Activated CD4-positive, alpha-beta memory T cell treated with anti-CD3 and anti-CD28 coated beads for 36 hours (primary cell): Measurements from ENCODE around the gene FTCD. TPM values are rescaled to one million over a fixed set of nuclear protein-coding genes. Genes with fewer than 3 reads are reported as not detected.
A peak's percentile ranks its signal among the peaks of the same experiment; 100 is the strongest.

Experiments
- CTCF ChIA-PET: fragments of 350-600 bp; sonication (Branson Sonifier 250); formaldehyde crosslinking; loops from one replicate; lab custom pipeline; 2021; ENCODE audit warnings: antibody characterized with exemption, inconsistent platforms; lab: Charles Lee
- POLR2A ChIA-PET: fragments of 350-600 bp; sonication (Branson Sonifier 250); formaldehyde crosslinking; loops from one replicate; lab custom pipeline; 2021; ENCODE audit warnings: antibody characterized with exemption; lab: Charles Lee
- DNase-seq: peaks from one replicate; pipeline ENCODE4 v3.0.0-alpha.2; 2020
- H3K27ac Mint-ChIP-seq: one replicate; pipeline ENCODE4 v1.8.0; 2021; ENCODE audit warnings: mixed read lengths
- H3K27me3 Mint-ChIP-seq: one replicate; pipeline ENCODE4 v1.8.0; 2021; ENCODE audit warnings: mixed read lengths
- H3K36me3 Mint-ChIP-seq: one replicate; pipeline ENCODE4 v1.8.0; 2021; ENCODE audit warnings: mixed read lengths
- H3K4me1 Mint-ChIP-seq: one replicate; pipeline ENCODE4 v1.8.0; 2021; ENCODE audit warnings: low read depth, mixed read lengths
- H3K4me3 Mint-ChIP-seq: one replicate; pipeline ENCODE4 v1.8.0; 2021; ENCODE audit warnings: mild to moderate bottlenecking, mixed read lengths
- H3K9me3 Mint-ChIP-seq: one replicate; pipeline ENCODE4 v1.8.0; 2021; ENCODE audit warnings: mixed read lengths
- intact Hi-C: fragments of 100-400 bp; cut with micrococcal nuclease; formaldehyde crosslinking; loops from one replicate; pipeline ENCODE4 v1.15.1; 2023
- total RNA-seq, 2 experiments: library from RNA; stranded (reverse); gene quantifications; one replicate each; pipeline ENCODE4 v1.2.3, GENCODE V29; 2021

The FTCD gene
- total RNA-seq, 2 experiments from 2014 or later = 0.22 TPM; not detected in 1

GRCh38 chr21:46159841-46160656, 4.7 kb upstream of the FTCD start:
- intact Hi-C loops = no loop called here
- Mint-ChIP-seq H3K27me3 (no peaks in the 10 kb centered on the region), H3K9me3 (no peaks in the 10 kb centered on the region), H3K27ac (no peak overlapping the region), H3K36me3 (no peaks in the 10 kb centered on the region), H3K4me3 (no peak overlapping the region), H3K4me1 (no peaks in the 10 kb centered on the region)
- POLR2A ChIA-PET = no interaction called here
- CTCF ChIA-PET = interaction anchor here (0.6 to 1.2 kb wide), 2 partner anchors 17 to 64 kb away, joined by 3 to 4 read pairs; no protein-coding TSS in a partner anchor
- DNase-seq = peak; percentile 8

DNA sequence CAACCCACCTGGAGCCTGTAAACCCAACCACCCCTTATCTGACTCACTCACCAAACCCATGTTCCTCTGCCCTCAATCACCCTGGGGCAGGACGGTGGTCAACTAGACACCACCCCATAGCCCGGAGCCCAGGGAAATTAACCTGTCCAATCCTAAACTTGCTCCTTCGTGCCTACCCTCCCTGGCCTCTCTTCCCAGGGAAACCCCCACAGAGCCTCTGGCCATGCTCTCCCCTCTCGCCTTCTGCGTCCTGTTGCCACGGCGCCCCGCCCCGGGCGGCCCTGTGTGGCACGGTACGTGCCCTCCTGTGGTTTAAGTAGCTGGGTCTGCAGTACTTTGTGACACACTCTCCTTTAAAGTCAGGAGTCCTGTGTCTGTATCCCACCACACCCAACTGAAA, 4.0 kb upstream of the FTCD start:
- CTCF ChIA-PET = interaction anchor here (1.2 kb wide), 1 partner anchor 16 kb away, joined by 4 read pairs; no protein-coding TSS in a partner anchor
- Mint-ChIP-seq H3K27me3 (no peaks in the 10 kb centered on the region), H3K4me3 (no peak overlapping the region), H3K4me1 (no peaks in the 10 kb centered on the region), H3K36me3 (no peaks in the 10 kb centered on the region), H3K9me3 (no peaks in the 10 kb centered on the region), H3K27ac (no peak overlapping the region)
- peak; percentile 5 for DNase-seq
- POLR2A ChIA-PET = no interaction called here
- intact Hi-C loops = no loop called here

GRCh38 chr21:46158666-46159300, 3.4 kb upstream of the FTCD start:
- no peaks in the 10 kb centered on the region for H3K36me3 Mint-ChIP-seq
- POLR2A ChIA-PET = no interaction called here
- intact Hi-C loops = no loop called here
- H3K27me3 Mint-ChIP-seq = no peaks in the 10 kb centered on the region
- H3K4me1 Mint-ChIP-seq = no peaks in the 10 kb centered on the region
- CTCF ChIA-PET = no interaction called here
- no peaks in the 10 kb centered on the region for H3K9me3 Mint-ChIP-seq
- H3K27ac Mint-ChIP-seq = no peak overlapping the region
- no peak overlapping the region for H3K4me3 Mint-ChIP-seq
- no peak for DNase-seq

DNA sequence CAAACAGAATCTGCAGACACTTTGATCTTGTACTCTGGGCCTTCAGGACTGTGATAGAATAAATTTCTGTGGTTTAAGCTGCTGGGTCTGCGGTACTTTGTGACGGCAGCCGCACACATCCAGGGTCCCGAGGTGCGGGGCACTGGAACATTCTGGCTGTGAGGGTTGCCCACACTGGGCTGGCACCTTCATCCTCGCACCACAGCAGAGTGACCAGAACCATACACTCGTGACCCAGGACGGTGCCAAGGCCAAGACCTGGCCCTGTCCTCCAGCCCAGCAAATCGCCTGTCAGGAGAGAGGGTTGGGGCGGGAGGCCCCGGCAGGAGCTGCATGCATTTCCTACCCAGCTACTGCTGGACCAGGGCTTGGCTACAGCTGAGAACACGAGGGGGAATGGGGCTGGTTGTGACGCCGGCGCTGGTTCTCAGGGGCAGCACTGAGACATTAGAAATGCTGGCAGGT, 2.6 kb upstream of the FTCD start:
- ChIA-PET POLR2A (no interaction called here), CTCF (no interaction called here)
- no peak overlapping the region for H3K27ac Mint-ChIP-seq
- H3K4me1 Mint-ChIP-seq = no peaks in the 10 kb centered on the region
- peak; percentile 3 for DNase-seq
- H3K36me3 Mint-ChIP-seq = no peaks in the 10 kb centered on the region
- H3K9me3 Mint-ChIP-seq = no peaks in the 10 kb centered on the region
- H3K27me3 Mint-ChIP-seq = no peaks in the 10 kb centered on the region
- intact Hi-C loops = no loop called here
- H3K4me3 Mint-ChIP-seq = no peak overlapping the region

DNA sequence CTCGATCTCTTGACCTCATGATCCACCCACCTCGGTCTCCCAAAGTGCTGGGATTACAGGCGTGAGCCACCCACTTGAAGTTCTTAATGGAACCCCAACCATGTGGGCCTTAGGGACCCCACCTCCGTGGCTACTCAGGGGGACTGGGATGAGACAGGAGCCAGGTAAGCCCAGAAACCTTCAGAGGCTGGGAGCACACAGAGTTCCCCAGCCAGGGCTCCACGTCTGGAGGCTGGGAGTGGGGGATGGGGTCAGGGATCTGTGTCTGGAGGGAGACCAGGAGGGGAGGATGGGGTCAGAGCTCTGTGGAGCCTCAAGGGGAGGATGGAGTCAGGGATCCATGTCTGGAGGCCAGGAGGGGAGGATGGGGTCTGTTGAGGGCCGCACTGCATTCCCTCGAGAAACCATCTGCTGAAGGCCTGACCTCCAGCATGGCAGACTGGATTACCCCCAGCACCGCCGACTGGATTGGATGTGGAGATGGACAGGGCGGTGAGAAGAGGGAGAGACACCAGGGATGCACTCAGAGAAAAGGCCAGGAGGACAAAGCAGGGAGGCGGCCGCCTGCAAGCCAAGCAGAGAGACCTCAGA, 2.1 kb upstream of the FTCD start:
- POLR2A ChIA-PET = no interaction called here
- Mint-ChIP-seq H3K27me3 (no peaks in the 10 kb centered on the region), H3K27ac (no peak overlapping the region), H3K4me3 (no peak overlapping the region), H3K4me1 (no peaks in the 10 kb centered on the region), H3K36me3 (no peaks in the 10 kb centered on the region), H3K9me3 (no peaks in the 10 kb centered on the region)
- CTCF ChIA-PET = no interaction called here
- DNase-seq = peak; percentile 3
- intact Hi-C loops = no loop called here

GRCh38 chr21:46156678-46157077, 1.3 kb upstream of the FTCD start:
- ChIA-PET CTCF (no interaction called here), POLR2A (no interaction called here)
- no peaks in the 10 kb centered on the region for H3K27me3 Mint-ChIP-seq
- peak; percentile 5 for DNase-seq
- H3K4me3 Mint-ChIP-seq = no peak overlapping the region
- no peaks in the 10 kb centered on the region for H3K9me3 Mint-ChIP-seq
- H3K36me3 Mint-ChIP-seq = no peaks in the 10 kb centered on the region
- H3K27ac Mint-ChIP-seq = no peak overlapping the region
- no peaks in the 10 kb centered on the region for H3K4me1 Mint-ChIP-seq
- intact Hi-C loops = no loop called here

DNA sequence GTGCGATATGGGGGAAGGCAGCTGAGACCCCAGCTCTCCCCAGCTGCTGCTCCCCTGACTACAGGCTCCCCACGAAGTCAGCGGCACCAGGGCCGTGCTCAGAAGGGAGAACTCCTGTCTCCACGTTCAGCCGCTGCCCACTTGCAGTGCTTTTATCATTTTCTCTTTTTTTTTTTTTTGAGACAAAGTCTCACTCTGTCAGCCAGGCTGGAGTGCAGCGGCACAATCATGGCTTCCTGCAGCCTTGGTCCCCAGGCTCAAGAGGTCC, 933 bp upstream of the FTCD start:
- H3K27me3 Mint-ChIP-seq = no peaks in the 10 kb centered on the region
- no peaks in the 10 kb centered on the region for H3K4me1 Mint-ChIP-seq
- ChIA-PET CTCF (no interaction called here), POLR2A (no interaction called here)
- intact Hi-C loops = no loop called here
- no peak overlapping the region for H3K4me3 Mint-ChIP-seq
- no peaks in the 10 kb centered on the region for H3K36me3 Mint-ChIP-seq
- no peak overlapping the region for H3K27ac Mint-ChIP-seq
- H3K9me3 Mint-ChIP-seq = no peaks in the 10 kb centered on the region
- no peak for DNase-seq

GRCh38 chr21:46154955-46155513, 345 bp downstream of the FTCD start:
- ChIA-PET POLR2A (no interaction called here), CTCF (interaction anchor here (2.8 kb wide), 1 partner anchor 11 kb away, joined by 20 read pairs; no protein-coding TSS in a partner anchor)
- intact Hi-C loops = no loop called here
- Mint-ChIP-seq H3K4me3 (no peak overlapping the region), H3K9me3 (no peaks in the 10 kb centered on the region), H3K36me3 (no peaks in the 10 kb centered on the region), H3K27me3 (no peaks in the 10 kb centered on the region), H3K4me1 (no peaks in the 10 kb centered on the region), H3K27ac (no peak overlapping the region)
- DNase-seq = peak; percentile 5

DNA sequence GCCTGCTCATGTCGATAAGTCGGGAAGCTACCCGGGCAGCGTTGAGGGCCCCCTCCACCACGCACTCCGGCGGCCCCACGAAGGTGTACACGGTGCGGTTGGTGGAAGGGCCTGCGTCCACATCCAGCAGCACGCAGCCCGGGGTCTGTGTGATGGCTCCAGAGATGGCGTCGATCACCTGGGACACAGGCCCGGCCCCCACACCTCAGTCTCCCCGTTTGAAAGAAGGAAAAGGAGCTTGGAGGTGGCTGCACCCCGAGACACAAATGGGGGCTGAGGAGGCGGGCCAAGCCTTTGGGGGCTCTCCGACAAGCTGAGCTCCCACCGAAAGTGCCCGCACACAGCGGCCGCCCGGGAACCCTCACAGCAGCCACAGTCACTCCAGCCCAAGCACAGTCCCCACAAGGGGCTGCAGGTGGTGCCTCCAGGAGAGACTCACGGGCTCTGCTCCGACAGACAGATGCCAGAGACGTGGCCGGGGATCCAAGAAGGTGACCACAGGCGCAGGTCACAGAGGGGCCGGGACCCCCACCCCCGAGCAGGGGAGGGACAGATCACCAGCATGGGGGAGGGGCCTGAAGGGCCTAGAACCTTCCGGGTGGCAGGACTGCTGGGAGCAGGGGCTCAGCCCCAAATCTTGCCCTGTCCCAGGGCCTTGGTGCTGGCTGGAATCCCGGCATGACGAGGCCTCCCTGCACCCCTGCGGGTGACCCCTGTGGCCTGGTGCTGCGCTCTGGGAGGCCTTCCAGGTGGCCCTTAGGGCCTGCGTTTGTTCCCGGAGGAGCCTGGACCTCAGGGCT, 1.0 kb downstream of the FTCD start:
- H3K27ac Mint-ChIP-seq = no peak overlapping the region
- H3K4me1 Mint-ChIP-seq = no peaks in the 10 kb centered on the region
- no peaks in the 10 kb centered on the region for H3K36me3 Mint-ChIP-seq
- H3K9me3 Mint-ChIP-seq = no peaks in the 10 kb centered on the region
- intact Hi-C loops = no loop called here
- H3K4me3 Mint-ChIP-seq = no peak overlapping the region
- DNase-seq = peak; percentile 6
- no peaks in the 10 kb centered on the region for H3K27me3 Mint-ChIP-seq
- ChIA-PET CTCF (interaction anchor here (1.3 to 2.8 kb wide), 3 partner anchors 11 to 168 kb away, joined by 3 to 20 read pairs (median 6); no protein-coding TSS in a partner anchor), POLR2A (no interaction called here)

DNA sequence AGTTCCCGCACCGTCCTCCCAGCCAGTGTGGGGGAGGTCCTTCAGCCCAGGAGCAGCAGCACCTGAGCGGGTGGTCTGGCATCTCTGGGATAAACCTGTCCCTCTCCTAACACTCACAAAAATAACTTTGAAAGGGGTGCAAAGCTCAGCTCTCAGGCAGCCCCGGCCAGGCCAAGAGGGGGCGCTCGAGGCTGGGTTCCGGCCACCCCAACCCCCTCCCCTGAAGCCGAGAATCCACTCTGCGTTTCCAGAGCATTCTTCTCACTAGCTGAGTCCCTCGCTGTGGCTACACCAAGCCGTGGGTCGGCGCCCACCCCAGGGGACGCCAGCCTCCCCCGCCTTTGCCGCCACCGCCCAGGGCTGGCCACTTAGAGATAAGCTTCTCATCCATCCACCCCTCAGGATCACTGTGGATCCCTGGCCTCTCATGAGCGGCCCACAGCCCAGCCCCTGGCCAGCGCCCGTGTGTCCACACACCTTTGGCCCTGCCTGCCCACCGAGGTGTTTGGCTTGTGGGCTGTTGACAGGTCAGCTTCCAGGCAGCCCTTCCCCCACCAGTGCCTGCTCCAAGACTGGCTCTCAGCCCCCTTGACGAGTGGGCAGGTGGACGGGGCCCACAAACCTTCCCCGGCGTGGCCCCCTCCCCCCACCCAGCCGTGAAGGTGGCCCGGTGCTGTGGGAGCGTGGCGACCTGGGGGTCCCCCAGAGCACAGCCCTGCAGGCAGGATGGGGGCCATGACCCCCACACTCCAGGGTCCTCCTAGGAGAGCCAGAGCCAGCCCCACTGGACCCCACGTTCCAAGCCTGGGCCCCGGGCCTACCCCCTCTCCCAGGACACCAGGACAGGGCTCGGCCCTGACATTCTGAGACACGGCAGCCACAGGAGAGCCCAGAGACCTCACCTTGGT, 1.9 kb downstream of the FTCD start:
- H3K4me1 Mint-ChIP-seq = no peaks in the 10 kb centered on the region
- H3K4me3 Mint-ChIP-seq = no peak overlapping the region
- POLR2A ChIA-PET = no interaction called here
- H3K27me3 Mint-ChIP-seq = no peaks in the 10 kb centered on the region
- no peaks in the 10 kb centered on the region for H3K9me3 Mint-ChIP-seq
- no peaks in the 10 kb centered on the region for H3K36me3 Mint-ChIP-seq
- peak; percentile 71 for DNase-seq
- no peak overlapping the region for H3K27ac Mint-ChIP-seq
- intact Hi-C loops = no loop called here
- CTCF ChIA-PET = interaction anchor here (0.6 to 2.8 kb wide), 10 partner anchors 10 to 206 kb away, joined by 3 to 20 read pairs (median 3); no protein-coding TSS in a partner anchor

- no peaks in the 10 kb centered on the region for H3K9me3 Mint-ChIP-seq
- H3K4me3 Mint-ChIP-seq = no peak overlapping the region
- H3K27me3 Mint-ChIP-seq = no peaks in the 10 kb centered on the region
- no peak overlapping the region for H3K27ac Mint-ChIP-seq
- CTCF ChIA-PET = interaction anchor here (0.6 to 2.8 kb wide), 10 partner anchors 9 to 1608 kb away, joined by 3 to 20 read pairs (median 3); no protein-coding TSS in a partner anchor
- H3K36me3 Mint-ChIP-seq = no peaks in the 10 kb centered on the region
- POLR2A ChIA-PET = no interaction called here
- H3K4me1 Mint-ChIP-seq = no peaks in the 10 kb centered on the region
- no peak for DNase-seq
- intact Hi-C loops = no loop called here
Observed at GRCh38 chr21:46152927-46153246, 2.5 kb downstream of the FTCD start.
